ENCODE data around the gene NOX3.

DNA sequence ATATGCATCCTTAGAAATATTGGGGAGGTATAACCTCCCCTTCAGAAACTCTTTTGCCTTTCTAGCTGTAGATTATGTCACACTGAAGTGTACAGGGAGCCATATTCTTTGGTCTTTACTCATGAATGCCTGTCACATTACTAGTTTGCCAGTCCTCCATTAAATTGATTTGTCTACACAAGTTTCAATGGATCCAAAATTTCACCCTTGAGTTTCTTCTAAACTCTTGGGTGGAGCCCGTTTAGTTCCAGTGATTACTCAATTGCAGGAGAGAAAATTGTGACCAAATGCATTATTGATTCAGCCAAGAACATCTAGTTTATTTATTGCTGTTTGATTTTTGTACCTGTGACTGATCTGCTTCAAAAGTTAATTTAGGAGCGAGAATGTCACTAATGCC is 81.0 kb downstream of the NOX3 start:
- no peak for TF ChIP-seq EZH2phosphoT487 (IDR thresholded peaks at IDR 0.05; ENCODE audit: insufficient read depth, low read depth)
- TF ChIP-seq EZH2 (IDR thresholded peaks at IDR 0.05; ENCODE audit: insufficient read depth, poor library complexity, severe bottlenecking): no peak

Measured in GM23248 (cell line).